ENCODE measurements around the gene ZFPM1.
"Not testable (repeated sequence)": the region's sequence is repeated elsewhere in the genome, so short reads cannot be mapped to it uniquely, and the experiment has no call there.

The ZFPM1 gene

DNA sequence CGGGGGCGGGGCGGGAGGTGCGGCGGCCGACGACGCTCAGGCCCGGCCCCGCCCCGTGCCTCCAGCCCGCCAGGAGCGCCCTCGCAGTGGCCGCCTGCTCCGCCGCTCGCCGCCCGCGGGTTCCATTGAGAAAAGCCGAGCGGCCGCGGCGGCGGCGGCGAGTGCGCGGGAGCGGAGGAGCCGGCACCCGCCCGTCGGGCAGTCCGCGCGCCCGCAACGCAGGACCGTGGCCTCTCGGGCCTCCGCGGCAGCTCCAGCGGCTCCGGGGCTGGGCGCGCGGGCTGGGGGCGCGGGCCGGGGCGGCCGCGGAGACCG, at the start of gene ZFPM1:
TSS of gene ZFPM1 (plus strand) at position 64 of the 315 bp plus-strand sequence. CDS start 359 bp downstream, outside the sequence.
- DNase-seq (ENCODE audit: low spot score), result no peak

DNA sequence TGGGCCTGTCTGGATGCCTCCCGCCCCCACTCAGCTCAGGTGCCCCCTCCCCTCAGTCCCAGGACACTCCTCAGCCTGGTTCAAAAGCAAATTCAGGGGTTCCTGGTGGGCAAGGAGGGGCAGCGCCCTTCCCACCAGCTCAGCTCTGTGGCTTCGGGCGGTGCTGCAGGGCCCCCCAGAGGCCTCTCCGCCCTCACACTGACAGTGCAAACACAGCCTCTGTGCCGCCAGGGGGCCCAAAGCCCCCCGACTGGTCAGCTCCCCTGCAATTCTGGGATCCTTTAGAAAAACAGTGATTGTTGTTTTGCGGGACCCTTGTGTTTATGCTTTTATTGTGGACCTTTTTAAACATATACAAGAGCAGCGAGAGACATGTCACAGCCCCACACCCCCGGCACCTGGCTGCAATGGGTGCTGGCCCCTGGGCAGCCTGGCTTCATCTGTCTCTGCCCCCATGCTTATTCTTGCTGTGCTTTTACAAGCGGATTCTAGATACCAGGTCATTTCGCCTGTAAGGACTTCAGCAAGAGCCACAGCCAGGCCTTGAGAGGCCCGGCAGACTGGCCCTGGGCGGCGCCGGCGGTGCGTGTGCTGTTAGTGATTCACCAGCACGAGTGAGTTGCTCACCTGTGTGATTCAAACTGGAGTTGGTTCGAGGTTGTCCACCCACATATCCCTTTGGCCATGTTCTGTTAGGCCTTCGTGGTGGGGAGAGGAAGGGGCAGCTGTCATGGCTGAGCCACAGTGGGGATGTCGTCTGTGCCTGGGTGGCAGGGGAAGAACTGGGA, 49.1 kb upstream of the ZFPM1 start:
- peak; percentile 21 for DNase-seq (ENCODE audit: low spot score)

DNA sequence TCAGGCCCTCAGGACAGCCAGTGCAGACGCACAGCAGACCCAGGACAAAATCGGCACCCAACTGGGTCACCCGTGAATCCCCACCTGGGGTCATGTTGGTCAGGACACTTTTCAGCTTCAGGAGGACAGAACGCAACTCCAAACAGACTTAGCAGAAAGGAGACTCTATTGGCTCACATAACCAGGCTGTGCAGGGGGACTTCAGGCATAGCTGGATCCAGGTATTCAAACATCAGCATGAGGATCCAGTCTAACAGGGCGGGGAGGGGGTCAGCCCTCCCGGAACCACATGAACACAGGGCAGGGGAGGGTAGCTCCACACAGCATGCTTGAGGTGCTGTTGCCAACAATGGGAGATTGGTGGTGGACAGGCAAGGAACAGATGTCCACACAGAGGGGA, 48.3 kb upstream of the ZFPM1 start:
- no peak for DNase-seq (ENCODE audit: low spot score)

DNA sequence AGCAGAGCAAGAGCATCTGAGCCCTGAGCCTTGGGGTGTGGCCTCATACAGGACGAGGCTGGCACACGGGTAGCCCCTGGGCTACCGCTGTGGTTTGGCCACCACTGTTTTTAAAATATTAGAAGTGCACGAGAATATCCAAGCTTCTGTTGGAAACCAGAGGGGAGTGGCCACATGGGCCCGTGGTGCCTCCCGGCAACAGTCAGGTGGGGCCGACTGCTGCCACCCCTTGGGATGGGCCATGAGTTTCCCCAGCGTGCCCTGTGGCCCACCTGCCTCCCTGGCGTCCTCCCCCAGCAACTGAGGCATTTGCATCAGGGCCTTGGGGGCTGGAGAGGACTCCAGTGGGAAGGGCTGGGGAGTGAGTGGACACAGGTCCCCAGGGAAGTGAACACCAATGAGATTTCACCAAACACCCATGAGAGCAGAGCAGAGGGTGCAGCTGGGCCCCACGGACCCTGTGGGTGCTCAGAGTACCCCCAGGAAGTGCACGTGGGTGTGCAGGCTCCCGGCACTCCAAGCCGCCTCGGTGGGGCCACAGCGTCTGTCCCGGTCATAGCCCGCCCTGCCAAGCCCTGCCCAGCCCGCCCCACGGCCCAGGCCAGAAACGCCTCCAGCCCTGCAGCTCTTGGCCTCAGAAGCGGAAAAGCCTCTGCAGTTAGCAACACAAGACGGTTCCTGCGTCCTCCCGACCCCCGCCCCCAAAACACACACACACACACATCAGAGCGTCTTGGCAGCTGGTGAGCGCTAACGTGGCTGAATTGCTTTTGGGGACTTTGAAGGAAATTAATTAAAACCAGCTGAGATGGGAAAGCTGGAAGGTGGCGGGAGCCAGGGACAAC, 47.6 kb upstream of the ZFPM1 start:
- DNase-seq (ENCODE audit: low spot score), result no peak

DNA sequence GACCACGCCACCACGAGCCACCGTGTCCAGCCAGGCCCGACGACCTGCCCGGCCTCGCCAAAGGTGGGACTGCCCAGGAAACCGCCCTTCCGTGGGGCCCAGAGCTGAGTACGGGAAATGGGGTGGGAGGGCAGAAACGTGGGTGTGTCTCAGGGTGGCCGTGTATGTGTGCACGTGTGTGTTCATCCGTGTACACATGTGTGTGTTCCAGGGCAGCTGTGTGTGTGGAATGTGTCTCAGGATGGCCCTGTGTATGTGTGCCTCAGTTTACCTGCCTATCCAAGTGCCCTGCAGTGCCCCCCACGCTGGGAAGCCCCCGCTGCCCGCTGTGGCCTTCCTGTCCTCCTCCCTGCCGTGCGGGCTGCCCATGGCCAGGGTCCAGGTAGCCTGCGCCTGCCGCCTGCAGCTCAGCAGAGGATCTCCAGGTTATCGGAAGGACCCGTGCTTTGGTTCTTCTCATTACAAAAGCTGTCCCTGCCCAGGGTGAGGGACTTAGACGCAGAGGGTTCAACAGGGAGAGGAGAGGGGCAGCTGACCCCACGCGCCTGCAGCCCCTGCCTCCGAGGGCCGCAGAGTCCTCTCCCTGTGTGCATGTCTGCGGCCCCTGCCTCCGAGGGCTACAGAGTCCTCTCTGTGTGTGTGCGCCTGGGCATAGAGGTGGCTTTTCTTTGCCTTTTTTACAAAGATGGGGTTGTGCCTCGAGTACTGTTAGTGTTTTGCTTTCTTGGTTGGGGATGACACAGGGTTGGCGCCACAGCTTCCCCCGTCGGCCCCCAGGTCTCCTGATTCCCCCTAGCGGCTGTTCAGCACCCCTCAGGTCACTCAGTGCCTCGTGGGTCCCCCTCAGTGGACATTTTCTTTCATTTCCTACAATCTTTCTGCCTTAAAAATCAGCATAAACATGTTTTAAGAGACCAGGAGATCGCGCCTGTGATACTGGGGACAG, 46.7 kb upstream of the ZFPM1 start:
- no peak for DNase-seq (ENCODE audit: low spot score)

DNA sequence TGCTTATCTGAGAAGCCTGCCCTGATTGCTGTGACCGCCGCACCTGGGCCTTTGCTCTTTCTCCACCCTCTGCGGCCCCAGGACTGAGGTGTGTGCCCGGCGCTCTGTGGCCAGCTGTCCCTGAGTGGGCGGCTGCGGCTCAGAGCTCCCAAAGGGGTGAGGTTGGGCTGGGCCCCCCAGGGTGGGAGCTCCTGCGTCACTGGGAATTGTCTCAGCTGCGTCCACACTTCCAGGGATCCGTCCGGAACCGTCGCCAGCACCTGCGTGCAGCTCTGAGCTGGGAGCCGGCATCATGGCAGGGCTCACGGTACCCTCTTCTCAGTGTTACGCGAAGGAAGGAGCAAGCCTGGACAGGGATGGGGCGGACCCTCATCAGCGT, 46.0 kb upstream of the ZFPM1 start:
- DNase-seq (ENCODE audit: low spot score), result no peak

DNA sequence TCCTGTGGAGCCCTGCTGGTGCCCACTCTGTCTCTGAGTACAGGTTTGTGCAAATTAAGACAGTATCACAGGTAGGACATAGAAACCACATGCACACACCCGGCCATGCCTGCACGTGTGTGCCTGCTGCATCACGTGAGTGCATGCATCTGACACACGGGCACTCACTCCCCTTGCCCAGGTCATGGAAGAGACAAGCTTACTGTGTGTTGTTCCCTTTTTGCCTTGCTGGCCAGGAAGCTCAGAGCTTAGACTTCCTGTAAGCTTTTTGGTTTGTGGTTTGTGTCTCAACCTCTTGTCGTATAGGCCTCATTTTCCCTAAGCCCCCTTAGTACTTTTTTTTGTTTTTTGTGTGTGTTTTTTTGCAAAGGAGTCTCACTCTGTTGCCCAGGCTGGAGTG, 45.3 kb upstream of the ZFPM1 start:
- DNase-seq (ENCODE audit: low spot score), result no peak

DNA sequence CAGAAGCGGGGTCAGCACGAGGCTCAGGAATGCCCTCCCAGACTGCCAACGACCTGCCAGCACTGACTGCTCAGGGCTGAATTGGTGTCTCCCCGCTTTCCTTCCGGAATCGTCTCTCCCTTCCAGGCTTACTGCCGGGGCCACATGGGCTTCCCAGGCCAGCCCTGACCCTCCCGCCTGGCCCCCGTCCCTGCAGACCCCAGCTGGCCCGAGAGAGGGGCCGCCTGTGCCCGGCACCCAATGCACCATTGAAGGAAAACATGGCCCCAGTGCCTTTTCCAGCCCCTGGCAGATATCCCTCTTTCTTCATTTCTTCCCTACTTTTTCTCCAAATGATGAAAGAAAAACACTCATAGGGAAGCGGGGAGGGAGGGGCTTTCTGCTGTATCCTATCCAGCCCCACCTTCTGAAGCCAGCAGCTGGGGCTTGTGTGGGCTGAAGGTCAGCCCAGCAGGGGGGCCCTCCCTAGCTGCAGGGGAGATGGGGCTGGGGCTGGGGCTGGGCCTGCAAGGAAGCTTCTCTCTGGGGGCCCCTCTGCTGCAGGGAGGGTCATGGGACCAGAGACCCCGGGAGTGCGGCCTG, 44.4 kb upstream of the ZFPM1 start:
- DNase-seq (ENCODE audit: low spot score), result no peak

DNA sequence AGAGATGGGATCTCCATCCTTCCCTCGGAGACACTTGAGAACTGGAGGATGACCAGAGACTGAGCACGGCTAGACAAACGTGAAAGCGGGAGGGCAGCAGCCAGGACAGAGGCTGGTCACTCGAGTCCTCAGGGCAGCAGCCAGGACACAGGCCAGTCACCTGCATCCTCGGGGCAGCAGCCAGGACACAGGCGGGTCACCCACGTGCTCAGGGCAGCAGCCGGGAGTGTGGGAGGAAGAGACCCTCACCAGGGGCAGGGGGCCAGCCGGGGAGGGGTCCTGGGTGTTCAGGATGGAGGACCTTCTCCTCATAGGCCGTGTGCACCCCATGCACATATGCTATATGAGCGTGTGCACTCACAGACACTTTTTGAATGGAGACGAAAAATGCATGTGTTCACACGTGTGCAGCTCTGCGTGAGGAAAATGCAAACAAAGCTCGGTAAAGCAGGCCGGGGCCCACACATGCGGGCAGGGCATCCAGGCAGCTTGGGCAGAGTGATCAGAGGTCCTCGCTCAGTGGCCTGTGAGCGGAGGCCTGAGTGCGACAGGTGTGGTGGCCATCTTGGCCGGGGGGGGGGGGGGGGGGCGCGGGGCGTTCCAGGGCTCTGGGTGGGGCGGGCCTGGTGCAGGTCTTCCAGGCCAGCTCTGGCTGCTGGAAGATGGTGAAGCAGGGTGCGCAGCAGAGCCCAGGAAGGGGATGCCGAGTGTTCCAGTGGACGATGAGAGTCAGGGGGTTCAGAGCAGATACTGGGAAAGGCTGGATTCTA, 43.6 kb upstream of the ZFPM1 start:
- no peak for DNase-seq (ENCODE audit: low spot score)

DNA sequence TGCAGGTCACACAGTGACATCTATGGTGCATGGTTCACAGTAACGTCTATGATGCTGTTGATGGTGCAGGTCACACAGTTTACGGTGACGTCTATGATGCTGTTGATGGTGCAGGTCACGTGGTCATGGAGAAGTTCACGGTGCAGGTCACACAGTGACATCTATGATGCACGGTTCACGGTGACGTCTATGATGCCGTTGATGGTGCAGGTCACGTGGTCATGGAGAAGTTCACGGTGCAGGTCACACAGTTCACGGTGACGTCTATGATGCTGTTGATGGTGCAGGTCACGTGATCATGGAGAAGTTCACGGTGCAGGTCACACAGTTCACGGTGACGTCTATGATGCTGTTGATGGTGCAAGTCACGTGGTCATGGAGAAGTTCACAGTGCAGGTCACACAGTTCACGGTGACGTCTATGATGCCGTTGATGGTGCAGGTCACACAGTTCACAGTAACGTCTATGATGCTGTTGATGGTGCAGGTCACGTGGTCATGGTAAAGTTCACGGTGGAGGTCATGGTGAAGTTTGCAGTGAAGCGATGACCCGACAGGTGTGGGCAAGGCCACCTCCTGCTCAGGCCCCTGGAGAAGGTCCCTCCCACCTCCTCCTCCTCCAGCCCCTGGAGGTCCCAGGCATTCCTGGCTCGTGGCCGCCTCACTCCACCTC, 42.6 kb upstream of the ZFPM1 start:
- not testable (repeated sequence) for DNase-seq (ENCODE audit: low spot score)

DNA sequence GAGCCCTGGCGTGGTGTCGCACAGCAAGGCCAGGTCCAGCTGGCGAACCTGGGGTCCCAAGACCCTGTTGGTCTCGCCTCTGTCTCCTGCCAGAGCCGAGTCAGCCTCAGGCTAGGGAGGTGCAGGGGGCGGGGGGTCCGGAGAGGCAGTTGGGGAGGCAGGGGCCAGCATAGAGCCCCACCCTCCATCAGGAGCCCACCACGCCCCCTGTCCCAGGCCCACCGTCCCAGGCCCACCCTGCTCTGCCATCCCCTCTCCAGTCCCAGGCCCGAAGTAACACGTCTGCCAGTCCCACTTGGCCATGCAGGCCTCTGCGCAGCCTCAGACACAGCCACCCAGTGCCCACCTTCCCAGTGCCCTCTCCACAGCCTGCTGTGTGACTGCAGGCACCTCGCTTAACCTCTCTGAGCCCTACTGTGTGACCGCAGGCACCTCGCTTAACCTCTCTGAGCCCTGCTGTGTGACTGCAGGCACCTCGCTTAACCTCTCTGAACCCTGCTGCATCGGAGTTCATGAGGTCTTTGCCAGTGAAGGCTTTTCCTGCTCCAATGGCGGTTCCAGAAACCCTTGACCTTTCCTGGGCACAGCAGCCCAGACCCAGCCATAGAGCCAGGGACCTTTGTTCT, 41.0 kb upstream of the ZFPM1 start:
- DNase-seq (ENCODE audit: low spot score), result no peak

DNA sequence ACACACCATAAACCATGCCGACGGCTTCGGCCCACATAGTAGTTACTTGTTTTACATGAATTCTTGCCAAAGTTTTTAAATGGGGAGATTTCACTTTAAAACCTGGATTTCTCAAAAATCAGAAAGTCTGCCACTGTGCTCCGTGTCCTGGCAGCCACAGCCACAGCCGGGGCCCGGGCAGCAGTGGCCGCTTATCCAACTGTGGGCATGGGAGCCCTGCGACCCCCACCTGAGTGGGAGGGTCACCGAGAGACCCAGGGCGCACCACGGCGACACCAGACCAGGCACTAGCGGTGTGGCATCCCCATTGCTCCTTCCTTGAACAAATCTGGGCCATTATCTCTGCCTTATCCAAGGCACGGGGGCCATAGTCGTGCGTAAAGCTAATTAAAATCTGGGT, 40.3 kb upstream of the ZFPM1 start:
- no peak for DNase-seq (ENCODE audit: low spot score)

DNA sequence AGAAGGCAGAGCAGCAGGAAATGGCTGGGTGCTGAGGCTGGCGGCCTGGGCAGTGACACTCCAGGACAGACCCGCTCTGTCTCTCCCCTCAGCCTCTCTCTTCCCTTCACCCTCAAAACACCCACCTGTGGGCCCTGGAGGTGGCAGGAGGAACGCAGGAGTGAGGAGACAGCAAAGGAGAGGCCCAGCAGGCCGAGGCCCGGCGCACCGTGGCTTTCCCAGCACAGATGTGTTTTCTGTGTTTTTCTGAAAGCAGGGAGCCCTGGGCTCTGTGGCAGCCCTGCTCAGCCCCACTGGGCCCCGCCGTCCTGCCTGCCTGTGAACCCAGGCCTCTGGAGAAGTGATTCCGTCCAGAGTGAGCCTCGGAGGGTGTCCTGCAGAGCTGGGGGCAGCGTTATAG, 39.8 kb upstream of the ZFPM1 start:
- no peak for DNase-seq (ENCODE audit: low spot score)

DNA sequence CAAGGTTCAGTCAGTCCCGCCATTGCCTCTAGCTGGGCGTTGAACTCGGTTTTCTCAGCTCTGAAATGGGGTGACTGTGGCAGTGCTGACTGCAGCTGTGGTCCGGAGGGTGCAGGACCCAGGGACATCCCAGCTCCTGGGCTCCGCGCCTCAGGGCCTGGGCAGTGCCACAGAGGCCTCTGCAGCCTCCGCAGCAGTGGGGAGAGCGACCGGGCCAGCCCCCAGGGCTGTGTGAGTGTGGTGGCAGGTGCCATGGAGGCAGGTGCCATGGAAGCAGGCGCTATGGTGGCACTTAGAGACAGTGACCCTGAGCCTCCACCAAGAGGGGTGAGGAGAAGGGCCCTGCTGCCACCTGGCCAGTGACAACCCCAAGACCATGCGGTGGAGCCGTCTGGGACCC, 39.4 kb upstream of the ZFPM1 start:
- no peak for DNase-seq (ENCODE audit: low spot score)

DNA sequence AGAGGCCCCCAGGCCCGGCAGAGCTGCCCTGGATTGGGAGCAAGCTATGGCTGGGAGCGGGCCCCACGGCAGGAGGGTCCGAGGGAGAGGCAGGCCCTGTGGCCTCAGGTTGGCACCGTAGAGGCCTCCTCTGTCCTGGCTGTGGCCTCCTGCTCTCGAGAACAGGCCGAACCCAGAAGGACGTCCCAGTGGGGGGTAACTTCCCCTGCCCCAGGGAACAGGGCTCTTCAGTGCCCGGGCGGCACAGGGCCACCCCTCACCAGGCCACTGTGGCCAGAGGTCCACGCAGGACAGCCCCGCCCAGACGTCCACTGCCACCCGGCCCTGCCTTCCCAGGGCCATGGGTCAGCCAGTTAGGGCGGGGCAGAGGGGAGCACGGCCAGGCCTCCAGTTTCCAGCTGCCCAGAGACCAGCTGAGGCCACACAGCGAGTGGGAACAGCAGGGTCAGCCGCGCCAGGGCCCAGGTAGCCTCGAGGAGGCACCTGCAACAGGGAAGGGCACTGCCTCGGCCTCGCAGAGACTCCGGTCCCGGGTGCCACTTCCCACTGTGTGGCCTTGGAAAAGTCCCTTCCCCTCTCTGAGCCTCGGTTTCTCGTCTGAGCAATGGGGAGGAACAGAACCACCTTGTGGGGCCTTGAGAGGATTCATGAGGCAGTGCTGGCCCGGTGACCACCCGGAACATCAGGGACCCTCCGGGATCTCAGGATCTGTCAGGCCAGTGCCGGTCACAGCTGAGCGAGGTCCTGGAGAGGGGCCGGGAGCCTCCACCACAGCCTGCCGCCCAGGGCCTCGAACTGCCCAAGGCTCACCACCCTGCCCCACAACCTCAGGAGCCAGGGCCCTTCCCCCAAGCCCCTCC, 38.3 kb upstream of the ZFPM1 start:
- DNase-seq (ENCODE audit: low spot score), result no peak

DNA sequence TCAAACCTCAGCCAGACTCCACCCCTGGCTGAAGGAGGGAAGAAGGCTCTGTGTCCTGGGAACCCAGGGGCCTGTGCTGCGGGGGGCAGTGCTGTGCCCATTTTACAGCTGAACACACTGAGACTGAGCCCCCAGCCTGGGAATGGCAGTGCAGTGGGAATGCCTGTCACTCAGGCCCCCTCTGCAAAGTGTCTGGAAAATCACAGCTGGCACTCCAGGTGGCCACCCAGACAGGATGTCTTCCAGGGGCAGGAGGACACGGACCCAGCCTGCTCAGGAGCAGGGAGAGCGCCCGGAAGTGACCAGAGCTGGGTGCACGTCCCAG, 37.7 kb upstream of the ZFPM1 start:
- DNase-seq (ENCODE audit: low spot score), result no peak

DNA sequence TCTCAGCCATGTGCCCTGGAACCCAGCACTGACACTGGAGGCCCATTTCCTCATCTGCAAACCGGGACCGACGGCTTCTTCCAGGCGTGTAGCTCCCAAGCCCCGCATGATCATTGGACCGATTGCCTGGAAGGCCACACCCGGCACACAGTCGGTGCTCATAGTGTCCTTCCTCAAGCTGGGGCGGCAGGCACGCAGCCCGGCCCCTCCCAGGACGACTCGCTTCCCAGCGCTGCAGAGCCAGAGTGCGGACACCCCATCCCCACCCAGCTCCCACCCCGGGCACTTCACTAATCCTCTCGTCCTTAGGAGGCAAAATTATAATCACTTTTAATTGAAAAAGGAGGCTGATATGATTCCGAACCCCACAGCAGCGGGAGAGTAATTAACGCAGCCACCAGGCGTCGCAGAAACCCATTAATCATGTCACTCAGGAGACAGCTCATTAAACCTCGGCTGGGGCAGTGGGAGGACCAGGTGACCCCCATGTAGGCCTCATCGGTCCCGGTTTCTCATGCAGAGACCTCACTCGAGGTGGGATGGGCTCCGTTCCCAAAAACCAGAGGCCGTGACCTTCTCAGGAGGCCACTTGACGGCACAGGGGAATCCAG, 37.3 kb upstream of the ZFPM1 start:
- DNase-seq (ENCODE audit: low spot score), result no peak

DNA sequence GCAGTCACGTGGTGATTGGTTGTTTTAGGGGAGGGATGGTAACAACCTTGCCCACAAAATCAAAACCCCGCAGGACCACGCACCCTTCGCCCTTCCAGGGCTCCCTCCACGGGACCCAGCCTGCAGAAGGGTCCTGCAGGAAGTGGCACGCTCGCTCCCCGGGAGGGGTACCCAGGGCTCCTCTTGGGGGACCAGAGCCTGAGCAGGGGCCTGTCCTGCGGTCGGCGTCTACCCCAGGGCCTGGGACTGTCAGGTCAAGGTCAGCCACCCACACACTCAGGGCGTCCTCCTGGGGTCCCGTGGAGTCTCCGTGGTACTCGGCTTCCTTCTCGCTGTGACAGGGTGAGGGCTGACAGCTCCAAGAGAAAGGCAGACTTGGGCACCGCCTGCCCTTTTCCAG, 36.4 kb upstream of the ZFPM1 start:
- no peak for DNase-seq (ENCODE audit: low spot score)
